MCF 10A (cell line): ENCODE data around the gene PPHLN1. TPM values are rescaled to one million over a fixed set of nuclear protein-coding genes. Genes with fewer than 3 reads are reported as not detected.
A peak's percentile ranks its signal among the peaks of the same experiment; 100 is the strongest.

Source experiments
- BruUV-seq: library from RNA; stranded (reverse); fragments of 400-500 nt; replicated peaks from 2 replicates; lab custom pipeline; 2021; lab: Mats Ljungman, UMichigan
- CTCF ChIA-PET: fragments of 300-600 bp; sonication (Branson Sonifier 250); formaldehyde crosslinking; extraction: SDS; loops from one replicate; lab custom pipeline; 2021; ENCODE audit warnings: antibody characterized with exemption, inconsistent platforms; lab: Yijun Ruan, JAX
- POLR2A ChIA-PET: fragments of 300-600, 350-650 bp; sonication (Branson Sonifier 250); formaldehyde crosslinking; extraction: SDS; loops from one replicate; lab custom pipeline; 2020; ENCODE audit warnings: antibody characterized with exemption, inconsistent platforms; lab: Yijun Ruan, JAX
- DNase-seq: peaks from one replicate; pipeline ENCODE4 v3.0.0-alpha.2; 2018; ENCODE audit not compliant: unreplicated experiment
- H3K27ac Mint-ChIP-seq: one replicate; pipeline ENCODE4 v1.8.0; 2022; ENCODE audit warnings: mild to moderate bottlenecking, low read depth, mixed read lengths; ENCODE audit not compliant: unreplicated experiment
- H3K27me3 Mint-ChIP-seq: one replicate; pipeline ENCODE4 v1.8.0; 2022; ENCODE audit warnings: mixed read lengths; ENCODE audit not compliant: insufficient read depth, unreplicated experiment
- H3K36me3 Mint-ChIP-seq: one replicate; pipeline ENCODE4 v1.8.0; 2022; ENCODE audit warnings: mild to moderate bottlenecking, moderate library complexity, mixed read lengths; ENCODE audit not compliant: insufficient read depth, unreplicated experiment
- H3K4me1 Mint-ChIP-seq: one replicate; pipeline ENCODE4 v1.8.0; 2022; ENCODE audit warnings: mixed read lengths; ENCODE audit not compliant: insufficient read depth, unreplicated experiment
- H3K4me3 Mint-ChIP-seq: one replicate; pipeline ENCODE4 v1.8.0; 2022; ENCODE audit warnings: mild to moderate bottlenecking, moderate library complexity, mixed read lengths; ENCODE audit not compliant: unreplicated experiment
- H3K9me3 Mint-ChIP-seq: one replicate; pipeline ENCODE4 v1.8.0; 2022; ENCODE audit warnings: mixed read lengths; ENCODE audit not compliant: unreplicated experiment
- CTCF ChIP-seq: fragments of 200-600 bp; IDR thresholded peaks from one replicate; pipeline ENCODE4 v1.8.0; 2022; ENCODE audit warnings: antibody characterized with exemption, mild to moderate bottlenecking; ENCODE audit not compliant: unreplicated experiment
- intact Hi-C: fragments of 100-400 bp; cut with micrococcal nuclease; formaldehyde crosslinking; loops from 2 replicates; pipeline ENCODE4 v1.14.1; 2022
- total RNA-seq: library from RNA; stranded (reverse); gene quantifications from 2 replicates; pipeline ENCODE4 v1.2.3, GENCODE V29; 2022

The PPHLN1 gene
- total RNA-seq, 1 experiment from 2014 or later = 54.5 TPM

GRCh38 chr12:42373669-42374068 is 47.7 kb downstream of the PPHLN1 start:
- DNase-seq = no peak
- ChIA-PET POLR2A (interaction anchor here (0.6 to 1.2 kb wide), 2 partner anchors 10 to 179 kb away, joined by 3 to 4 read pairs; no protein-coding TSS in a partner anchor), CTCF (interaction anchor here (0.5 to 2.8 kb wide), 8 partner anchors 9 to 974 kb away, joined by 3 to 34 read pairs (median 14); no protein-coding TSS in a partner anchor)
- Mint-ChIP-seq H3K36me3 (peaks cover 45% of the 10 kb centered on the region), H3K27ac (no peak overlapping the region), H3K4me3 (no peak overlapping the region), H3K27me3 (no peaks in the 10 kb centered on the region), H3K4me1 (peaks cover 7% of the 10 kb centered on the region), H3K9me3 (no peaks in the 10 kb centered on the region)
- BruUV-seq = no TSS peak
- no peak for TF ChIP-seq CTCF
- intact Hi-C loops = loop anchor here (2.0 kb wide), 2 partner anchors 137 to 195 kb away; no protein-coding TSS in a partner anchor

GRCh38 chr12:42380733-42381132 is 54.8 kb downstream of the PPHLN1 start:
- ChIA-PET POLR2A (interaction anchor here (0.7 kb wide), 1 partner anchor 9 kb away, joined by 4 read pairs; no protein-coding TSS in a partner anchor), CTCF (interaction anchor here (0.6 to 5.4 kb wide), 3 partner anchors 8 to 250 kb away, joined by 3 to 34 read pairs (median 3); no protein-coding TSS in a partner anchor)
- Mint-ChIP-seq H3K36me3 (peaks cover 44% of the 10 kb centered on the region), H3K27ac (no peak overlapping the region), H3K9me3 (no peaks in the 10 kb centered on the region), H3K27me3 (no peaks in the 10 kb centered on the region), H3K4me1 (peaks cover 13% of the 10 kb centered on the region), H3K4me3 (no peak overlapping the region)
- no peak for DNase-seq
- TF ChIP-seq CTCF = no peak
- intact Hi-C loops = no loop called here
- no TSS peak for BruUV-seq

- POLR2A ChIA-PET = interaction anchor here (0.6 to 1.4 kb wide), 4 partner anchors 56 to 670 kb away, joined by 3 to 7 read pairs (median 4); no protein-coding TSS in a partner anchor
- CTCF ChIA-PET = interaction anchor here (0.6 to 5.4 kb wide), 4 partner anchors 10 to 435 kb away, joined by 3 to 34 read pairs (median 3); no protein-coding TSS in a partner anchor
- Mint-ChIP-seq H3K27me3 (no peaks in the 10 kb centered on the region), H3K36me3 (peaks cover 34% of the 10 kb centered on the region), H3K4me3 (no peak overlapping the region), H3K9me3 (no peaks in the 10 kb centered on the region), H3K4me1 (peaks cover 13% of the 10 kb centered on the region), H3K27ac (no peak overlapping the region)
- no peak for TF ChIP-seq CTCF
- DNase-seq = peak; percentile 39
- BruUV-seq = no TSS peak
- intact Hi-C loops = no loop called here
Measured at GRCh38 chr12:42382013-42382696, 56.2 kb downstream of the PPHLN1 start.

- no peak for TF ChIP-seq CTCF
- DNase-seq = no peak
- Mint-ChIP-seq H3K4me3 (no peak overlapping the region), H3K27me3 (no peaks in the 10 kb centered on the region), H3K9me3 (no peaks in the 10 kb centered on the region), H3K36me3 (peaks cover 52% of the 10 kb centered on the region), H3K4me1 (peaks cover 13% of the 10 kb centered on the region), H3K27ac (no peak overlapping the region)
- no TSS peak for BruUV-seq
- ChIA-PET POLR2A (no interaction called here), CTCF (interaction anchor here (1.5 to 5.4 kb wide), 3 partner anchors 9 to 13 kb away, joined by 3 to 34 read pairs (median 11); no protein-coding TSS in a partner anchor)
- intact Hi-C loops = no loop called here
Measured at GRCh38 chr12:42385326-42385841, 59.4 kb downstream of the PPHLN1 start.
